Suppressor macrophage (primary cell): ENCODE measurements around the gene VEGFB.

Experiments
- DNase-seq, 4 experiments: peaks; one replicate each; pipeline ENCODE4 v3.0.0-alpha.2; 2020 to 2022

VEGFB gene

DNA sequence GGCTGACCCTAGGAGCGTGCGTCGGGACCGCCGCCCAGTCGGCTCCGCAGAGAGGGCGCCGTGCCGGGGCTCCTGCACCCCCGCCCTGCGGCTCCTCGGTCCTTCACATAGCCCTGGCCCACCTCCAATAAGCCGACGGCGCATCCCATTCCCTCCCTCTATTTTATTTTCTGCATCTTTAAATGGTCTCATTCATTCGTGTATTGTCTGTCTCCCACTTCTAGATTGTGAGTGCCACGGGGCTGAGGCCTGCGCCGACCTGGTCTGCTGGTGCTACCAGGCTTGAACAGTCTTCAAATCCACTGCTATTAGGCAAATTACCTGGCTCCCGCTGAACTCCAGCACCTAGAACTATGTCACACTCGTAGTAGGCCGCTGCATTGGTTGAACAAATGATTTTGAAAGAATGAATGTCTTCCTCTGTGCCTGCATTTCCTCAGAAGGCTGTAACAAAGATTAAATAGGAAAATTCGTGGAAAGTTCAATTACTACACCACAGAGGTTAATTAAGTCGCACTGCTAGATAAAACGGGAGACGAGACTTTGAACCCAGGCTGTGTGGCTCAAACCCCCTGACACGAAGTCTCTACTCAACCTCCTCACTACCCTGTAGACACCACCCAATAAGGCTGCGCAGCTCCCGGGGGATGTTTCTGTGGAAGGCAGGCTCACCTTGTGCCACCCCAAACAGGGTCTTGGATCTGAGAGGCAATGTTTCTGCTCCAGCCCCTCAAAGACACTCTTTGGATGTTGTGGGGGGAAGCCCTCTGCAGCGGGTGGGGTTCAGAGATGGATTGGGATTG lies 13.5 kb downstream of the VEGFB start:
- DNase-seq = peak in 1 of 4 experiments; percentile 0

DNA sequence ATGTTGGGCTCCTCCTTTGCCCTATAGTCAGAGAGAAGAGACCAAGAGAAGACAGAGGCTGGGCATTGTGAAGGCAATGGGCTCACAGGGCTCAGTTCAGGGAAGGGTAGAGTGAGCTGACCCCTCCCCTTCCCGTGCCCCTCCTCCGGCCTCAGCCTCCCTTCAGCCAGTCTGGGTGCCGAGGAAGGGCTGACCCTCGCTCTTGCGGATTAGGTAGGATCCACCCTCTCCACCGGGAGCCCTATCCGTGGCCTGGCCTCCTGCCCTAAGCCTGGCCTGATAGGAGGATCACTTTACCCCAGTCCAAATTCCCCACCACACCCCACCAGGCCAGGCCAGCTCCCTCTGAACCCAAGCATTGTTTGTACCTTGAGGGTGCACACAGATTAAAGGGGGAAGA lies 14.2 kb downstream of the VEGFB start:
- DNase-seq = no peak

DNA sequence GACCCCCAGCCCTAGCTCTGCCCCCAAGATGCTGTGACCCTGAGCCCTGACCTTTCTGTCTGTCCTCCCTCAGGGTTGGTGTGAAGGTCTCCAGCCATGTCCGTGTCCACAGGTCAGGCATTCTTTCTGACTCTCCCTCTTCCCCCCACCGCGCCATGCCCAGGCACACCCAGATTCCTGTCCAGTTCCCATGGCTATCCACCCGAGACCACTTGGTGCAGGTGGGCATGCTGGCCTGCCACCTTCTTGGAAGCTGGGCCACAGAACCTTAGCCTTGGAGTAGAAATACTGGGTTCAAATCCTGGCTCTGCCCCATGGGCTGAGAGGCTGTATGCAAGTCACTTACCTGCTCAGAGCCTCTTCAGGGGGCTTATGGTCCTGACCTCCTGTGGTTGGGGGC lies 14.7 kb downstream of the VEGFB start:
- DNase-seq = no peak

DNA sequence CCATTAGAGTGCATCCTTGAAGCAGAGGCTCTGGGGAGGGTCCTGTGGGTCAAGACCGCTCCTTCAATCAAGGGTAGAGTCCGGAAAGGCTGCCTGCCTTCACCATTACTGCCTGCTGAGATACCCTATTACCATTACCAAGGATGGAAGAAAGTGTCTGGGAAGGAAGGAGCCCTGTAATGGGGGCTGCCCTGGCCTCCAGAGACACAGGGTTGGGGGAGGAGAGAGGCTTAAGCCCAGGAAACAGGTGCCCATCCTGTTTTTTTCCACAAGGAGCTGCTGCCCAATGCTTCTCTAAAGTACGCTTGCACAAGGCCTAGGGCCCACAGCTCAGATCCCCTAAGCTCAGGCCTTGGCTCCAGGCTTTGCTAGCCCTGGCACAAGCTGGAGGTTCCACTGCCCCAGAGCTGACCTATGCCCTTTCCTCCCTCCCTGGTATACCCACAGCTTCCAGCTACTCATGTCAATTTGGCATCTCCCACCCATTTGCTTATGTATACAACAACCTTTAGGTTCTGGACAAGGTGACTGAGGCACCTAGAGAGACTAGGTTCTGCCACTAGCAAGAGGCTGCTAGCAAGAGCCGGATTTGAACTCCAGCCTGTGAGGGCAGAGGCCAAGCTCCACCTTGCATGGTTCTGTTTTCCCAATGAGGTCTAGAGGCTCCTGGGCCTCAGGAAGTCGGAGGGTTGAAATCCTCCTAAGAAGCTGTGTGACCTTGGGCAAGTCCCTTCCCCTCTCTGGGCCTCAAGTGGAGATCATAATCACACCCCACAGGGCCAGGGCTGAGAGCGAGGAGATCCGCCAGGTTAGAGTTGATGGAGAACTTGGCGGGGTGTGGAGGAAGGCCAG lies 15.4 kb downstream of the VEGFB start:
- DNase-seq = no peak

DNA sequence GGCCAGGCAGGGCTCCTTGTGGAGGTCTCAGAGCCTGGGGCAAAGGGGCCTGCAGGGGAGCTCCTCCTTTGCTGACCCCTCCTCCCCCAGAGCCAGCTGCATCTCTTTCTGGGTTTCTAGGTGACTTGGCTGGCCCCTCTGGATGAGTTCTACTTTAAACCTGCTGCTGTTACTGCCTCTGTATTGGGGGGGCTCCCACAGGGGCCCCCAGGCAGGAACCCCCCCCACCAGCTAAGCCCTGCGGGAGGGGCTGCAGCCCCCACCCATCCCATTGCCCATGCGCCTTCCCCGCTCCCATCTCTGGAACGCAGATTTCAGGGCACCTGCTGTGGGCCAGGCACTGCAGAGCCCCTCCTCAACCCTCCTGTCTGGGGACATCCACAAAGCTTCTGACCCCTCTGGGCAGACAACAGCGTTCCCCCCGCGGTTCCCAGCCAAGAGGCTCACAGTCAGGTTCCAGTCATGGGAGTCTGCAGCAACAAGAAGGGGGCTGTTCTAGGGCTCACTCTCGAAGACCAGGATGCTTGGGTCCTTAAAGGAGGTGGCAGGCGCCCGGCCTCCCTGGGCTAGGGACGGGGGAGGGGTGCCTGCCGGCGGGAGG lies 16.1 kb downstream of the VEGFB start:
- DNase-seq = no peak

DNA sequence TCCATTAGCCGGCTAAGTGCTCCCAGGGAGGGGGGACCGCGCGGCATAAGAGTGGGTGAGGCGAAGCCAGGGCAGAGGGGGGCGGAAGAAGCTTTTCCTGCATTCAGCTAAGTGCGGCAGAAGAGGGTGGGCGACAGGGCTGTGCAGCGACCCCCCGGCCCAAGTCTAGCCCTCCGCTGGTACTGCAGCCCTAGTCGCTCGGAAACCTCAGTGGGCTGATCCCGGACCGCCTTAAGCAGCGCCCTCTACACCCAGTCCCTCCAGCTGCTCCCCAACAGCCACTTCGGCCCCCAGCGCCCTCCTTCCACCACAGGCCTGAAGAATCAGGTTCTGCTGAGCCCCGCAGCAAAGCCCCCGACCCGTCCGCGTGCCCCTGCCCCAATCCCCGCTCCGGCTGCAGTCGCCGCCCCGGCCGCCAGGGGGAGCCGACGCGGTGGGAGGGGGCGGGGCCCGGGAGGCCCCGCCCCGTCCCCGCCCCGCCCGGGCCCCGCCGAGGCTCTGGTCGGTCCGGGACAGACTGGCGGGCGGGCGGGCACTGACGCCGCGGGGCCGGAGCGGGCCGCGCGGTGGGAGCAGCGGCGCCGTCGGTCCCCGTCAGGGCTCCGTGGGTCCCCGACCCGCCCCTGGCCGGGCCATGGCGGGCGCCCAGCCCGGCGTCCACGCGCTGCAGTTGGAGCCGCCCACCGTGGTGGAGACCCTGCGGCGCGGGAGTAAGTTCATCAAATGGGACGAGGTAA lies 16.8 kb downstream of the VEGFB start, which contains the start of gene PLCB3:
PLCB3 (plus strand) TSS at position 515 of the 737 bp plus-strand sequence; CDS start at position 635, 120 bp downstream.
- DNase-seq = peak; percentile 71 to 91 (median 88)

DNA sequence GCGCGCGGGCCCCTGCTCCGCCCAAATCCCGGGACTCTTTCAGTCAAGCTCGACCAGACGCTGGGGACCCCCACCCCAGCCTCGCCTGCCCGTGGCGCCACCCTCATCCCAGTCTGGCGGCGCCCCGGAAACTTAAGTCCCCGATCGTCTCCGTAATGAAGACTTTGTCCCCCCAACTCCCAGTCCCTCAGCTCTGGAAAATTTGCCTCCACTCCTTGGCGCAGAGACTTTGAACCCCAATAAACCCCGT lies 17.3 kb downstream of the VEGFB start:
- no peak for DNase-seq

DNA sequence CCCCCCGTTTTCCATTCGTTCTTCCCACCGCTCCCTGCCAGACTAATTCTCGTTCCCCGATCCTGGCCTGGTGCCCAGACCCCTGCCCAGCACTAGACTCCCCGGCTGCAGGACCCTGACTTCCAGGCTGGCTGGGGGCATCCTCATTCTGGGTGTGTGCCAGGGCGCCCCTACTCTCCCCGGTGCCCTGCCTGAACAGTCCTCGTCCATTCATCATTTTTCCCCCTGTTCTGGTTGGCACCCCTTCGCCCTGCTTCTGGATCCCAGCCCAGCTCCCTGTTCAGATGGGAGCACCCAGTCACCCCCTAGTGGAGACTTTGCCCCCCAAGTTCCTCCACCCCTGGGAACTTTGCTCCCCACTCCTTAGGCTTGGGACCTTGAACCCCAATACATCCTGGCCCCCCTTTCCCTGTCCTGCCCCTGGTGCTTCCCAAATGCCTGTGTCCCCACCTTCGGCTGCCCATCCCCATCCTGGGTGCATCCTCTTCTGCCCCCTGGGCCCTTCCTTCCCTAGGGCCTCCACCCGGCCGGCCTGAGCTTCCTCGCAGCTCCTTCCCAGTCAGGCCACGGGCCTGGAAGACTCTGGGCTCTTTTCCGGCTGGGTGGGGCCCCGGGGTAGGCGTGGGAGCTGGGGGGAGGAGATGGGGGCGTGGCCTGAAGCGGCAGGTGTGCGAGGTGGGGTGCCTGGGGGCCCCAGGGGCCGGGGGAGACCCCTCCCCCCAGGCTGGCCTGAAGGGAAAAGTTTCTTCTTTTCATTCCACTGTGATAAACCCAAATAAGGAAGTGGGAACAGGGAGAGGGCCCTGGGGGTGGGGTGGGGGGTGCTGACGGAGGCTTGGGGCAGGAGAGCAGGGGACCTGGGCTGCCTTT lies 17.9 kb downstream of the VEGFB start:
- peak; percentile 60 to 85 (median 68) for DNase-seq

DNA sequence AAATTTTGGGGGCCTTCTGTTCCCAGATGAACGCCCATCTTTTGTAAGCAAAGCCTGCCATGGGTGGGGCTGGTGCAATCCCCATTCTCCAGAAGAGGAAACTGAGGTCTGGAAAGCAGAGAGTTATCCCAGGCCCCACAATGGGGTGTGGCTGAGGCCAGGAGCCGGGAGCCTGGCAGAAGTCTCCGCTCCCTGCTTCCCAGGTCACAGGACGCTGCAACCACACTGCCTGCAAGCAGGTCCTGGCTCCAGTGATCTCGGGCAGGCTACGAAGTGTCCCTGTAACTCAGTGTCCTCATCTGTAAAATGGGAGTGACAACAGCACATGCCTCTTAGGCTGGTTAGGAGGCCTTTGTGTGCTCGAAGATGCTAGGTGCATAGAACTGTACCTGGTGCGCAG lies 18.7 kb downstream of the VEGFB start:
- no peak for DNase-seq

DNA sequence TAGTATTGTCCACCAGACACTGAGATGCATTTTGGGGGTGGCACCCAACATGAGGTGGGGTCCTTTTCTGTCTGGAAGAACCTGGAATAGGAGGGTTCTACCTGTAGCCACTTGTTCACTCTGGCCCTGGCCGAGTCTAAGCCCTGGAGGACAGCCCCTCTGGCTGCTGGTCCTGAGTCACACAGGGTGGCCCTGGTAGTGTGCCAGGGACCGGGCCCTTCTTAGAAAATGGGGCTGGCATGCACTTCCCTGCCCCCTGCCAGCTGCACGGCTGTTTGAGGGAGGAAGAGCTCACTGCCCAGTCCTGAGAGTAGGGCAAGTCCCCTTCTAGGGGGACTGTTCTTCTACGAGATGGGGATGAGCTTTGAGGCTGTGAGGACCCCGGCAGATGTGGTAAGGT lies 19.1 kb downstream of the VEGFB start:
- DNase-seq = no peak

DNA sequence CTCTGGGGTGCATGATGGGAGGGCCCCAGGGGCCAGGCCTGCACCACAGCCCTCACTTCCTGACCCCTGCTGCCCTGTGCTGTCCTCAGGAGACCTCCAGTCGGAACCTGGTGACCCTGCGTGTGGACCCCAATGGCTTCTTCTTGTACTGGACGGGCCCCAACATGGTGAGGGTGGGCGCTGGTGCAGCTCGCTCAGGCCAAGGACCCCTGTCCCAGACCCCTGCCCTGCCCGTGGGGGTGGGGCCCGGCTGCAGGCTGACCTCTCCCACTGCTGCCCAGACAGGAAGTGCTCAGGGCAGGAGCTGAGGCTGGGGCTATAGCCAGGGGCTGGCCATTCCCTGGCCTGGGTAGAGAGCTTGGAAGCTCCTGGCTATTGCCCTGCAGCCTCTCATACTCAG lies 19.9 kb downstream of the VEGFB start:
- DNase-seq = no peak

DNA sequence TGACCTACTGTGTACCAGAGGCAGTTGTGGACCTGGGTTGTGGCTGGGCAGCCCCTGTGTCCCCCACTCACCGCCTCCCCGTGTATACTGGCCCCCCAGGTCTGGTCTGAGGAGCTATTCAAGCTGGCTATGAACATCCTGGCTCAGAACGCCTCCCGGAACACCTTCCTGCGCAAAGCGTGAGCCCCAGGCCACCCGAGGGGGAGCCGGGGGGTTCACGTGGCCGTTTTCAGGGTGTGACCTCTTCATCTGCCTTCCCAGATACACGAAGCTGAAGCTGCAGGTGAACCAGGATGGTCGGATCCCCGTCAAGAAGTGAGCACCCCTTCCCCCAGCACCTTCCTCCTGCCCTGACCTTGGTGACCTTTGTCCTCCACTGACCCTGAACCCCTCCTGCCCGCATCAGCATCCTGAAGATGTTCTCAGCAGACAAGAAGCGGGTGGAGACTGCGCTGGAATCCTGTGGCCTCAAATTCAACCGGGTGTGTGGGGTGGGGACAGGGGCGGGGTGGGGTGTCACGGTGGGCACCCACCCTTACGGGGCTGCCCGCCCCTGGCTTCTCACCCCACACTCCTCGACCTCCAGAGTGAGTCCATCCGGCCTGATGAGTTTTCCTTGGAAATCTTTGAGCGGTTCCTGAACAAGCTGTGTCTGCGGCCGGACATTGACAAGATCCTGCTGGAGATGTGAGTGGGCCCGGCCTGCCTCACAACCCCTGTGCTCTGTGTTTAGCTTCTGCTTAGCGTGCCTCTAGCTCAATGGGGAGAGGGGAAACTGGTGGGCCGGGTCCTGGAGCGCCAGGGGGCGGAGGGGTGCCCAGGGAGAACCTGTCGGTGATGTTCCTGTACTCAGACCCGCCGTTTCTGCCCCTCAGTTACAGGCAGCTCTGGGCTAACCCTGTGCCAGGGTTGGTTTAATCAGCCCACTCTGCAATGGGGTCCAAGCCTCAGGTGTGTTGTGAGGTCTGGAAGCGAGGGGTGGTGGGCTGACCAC lies 21.0 kb downstream of the VEGFB start:
- DNase-seq = no peak

DNA sequence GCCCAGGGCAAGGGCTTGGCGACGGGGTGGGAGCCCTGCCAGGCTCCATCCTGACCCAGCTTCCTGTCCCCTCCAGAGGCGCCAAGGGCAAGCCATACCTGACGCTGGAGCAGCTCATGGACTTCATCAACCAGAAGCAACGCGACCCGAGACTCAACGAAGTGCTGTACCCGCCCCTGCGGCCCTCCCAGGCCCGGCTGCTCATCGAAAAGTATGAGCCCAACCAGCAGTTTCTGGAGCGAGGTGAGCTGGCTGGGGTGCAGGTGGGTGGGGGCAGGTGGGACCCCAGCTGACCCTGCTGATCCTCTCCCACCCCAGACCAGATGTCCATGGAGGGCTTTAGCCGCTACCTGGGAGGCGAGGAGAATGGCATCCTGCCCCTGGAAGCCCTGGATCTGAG lies 21.9 kb downstream of the VEGFB start:
- DNase-seq = no peak

DNA sequence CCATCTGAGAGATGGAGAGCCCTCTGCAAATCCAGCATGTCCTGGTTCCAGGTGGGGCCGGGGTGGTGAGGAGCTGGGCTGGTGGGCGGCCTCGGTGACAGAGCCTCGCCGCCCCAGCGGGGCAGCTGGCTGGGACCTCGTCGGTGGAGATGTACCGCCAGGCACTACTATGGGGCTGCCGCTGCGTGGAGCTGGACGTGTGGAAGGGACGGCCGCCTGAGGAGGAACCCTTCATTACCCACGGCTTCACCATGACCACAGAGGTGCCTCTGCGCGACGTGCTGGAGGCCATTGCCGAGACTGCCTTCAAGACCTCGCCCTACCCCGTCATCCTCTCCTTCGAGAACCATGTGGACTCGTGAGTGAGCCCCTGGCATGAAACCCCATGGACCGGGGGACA lies 24.0 kb downstream of the VEGFB start:
- no peak for DNase-seq

DNA sequence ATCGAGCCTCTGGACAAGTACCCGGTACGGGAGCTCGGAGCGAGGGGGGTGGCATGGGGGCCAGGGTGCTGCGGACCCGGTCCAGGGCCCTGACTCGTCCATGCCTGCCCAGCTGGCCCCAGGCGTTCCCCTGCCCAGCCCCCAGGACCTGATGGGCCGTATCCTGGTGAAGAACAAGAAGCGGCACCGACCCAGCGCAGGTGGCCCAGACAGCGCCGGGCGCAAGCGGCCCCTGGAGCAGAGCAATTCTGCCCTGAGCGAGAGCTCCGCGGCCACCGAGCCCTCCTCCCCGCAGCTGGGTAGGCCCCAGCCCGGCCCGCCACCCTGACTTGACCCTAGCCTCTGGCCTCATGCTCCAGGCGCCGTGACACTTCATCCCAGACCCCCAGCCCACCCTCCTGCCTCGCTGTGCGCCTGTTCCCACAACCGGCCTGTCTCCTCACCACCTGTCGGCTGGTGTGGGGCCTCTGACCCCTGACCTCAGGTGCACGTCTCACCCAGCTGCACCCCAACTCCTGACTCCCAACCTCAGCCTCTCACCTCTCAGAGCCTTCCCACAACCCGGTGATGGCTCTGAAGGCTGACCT lies 24.7 kb downstream of the VEGFB start:
- no peak for DNase-seq

DNA sequence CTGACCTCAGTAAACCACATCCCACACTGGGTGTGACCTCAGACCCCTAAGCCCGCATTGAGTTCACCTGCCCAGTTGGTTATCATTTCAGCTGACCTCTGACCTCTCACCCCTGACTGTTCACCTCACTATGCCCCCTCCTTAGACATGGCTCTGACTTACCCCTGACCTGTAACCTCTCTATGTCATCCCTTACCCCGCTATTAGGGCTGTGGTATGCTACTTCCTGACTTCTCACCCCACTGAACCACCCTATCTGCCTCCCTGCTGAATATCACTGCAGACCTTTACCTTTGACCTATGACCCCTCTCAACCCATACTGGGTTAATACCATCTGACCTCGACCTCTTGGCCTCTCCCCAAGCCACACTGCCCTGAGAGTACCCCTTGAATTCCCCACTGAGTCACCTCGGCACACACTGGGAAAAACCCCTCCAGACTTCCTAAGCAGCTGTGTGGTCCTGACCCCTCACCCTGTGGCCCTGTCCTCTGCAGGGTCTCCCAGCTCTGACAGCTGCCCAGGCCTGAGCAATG lies 25.2 kb downstream of the VEGFB start:
- DNase-seq = no peak

DNA sequence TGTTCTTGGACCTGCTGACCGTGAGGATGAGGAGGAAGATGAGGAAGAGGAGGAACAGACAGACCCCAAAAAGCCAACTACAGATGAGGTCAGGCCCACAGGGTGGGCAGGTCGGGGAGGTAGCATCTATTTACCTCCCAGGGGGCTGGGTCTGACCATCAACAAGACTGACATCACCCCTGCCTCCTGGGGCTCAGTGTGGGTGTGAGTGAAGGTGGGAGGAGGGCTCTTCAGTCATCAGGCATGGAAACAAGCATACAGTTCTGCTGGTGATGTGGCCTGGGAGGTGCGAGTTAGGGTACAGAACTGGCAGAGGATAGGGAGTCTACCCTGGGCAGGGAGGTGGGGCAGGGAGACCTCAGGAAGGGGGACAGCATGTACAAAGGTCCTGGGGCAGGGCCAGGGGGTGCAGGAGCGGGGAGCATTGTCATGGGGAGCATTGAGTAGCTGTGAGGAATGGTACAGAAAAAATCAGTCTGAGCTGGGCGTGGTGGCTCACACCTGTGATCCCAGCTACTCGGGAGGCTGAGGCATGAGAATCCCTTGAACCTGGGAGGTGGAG lies 25.8 kb downstream of the VEGFB start:
- DNase-seq = peak in 2 of 4 experiments; percentile 31 to 38

DNA sequence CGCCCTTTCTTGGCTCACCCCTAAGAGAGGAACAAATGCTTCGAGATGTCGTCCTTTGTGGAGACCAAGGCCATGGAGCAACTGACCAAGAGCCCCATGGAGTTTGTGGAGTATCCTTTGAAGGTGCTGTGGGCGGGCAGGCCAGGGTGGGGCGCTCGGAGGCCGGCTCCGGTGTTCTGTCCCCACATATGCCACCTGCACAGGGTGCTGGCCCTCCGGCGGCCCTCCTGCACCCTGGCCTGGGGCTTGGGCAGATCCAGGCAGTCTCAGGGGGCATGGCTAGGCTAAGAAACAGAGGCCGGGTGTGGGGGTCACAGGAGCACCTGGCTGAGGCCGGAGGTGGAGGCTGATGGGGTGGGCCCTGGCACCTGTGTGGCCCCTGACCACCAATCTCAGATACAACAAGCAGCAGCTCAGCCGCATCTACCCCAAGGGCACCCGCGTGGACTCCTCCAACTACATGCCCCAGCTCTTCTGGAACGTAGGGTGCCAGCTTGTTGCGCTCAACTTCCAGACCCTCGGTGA lies 27.2 kb downstream of the VEGFB start:
- no peak for DNase-seq

DNA sequence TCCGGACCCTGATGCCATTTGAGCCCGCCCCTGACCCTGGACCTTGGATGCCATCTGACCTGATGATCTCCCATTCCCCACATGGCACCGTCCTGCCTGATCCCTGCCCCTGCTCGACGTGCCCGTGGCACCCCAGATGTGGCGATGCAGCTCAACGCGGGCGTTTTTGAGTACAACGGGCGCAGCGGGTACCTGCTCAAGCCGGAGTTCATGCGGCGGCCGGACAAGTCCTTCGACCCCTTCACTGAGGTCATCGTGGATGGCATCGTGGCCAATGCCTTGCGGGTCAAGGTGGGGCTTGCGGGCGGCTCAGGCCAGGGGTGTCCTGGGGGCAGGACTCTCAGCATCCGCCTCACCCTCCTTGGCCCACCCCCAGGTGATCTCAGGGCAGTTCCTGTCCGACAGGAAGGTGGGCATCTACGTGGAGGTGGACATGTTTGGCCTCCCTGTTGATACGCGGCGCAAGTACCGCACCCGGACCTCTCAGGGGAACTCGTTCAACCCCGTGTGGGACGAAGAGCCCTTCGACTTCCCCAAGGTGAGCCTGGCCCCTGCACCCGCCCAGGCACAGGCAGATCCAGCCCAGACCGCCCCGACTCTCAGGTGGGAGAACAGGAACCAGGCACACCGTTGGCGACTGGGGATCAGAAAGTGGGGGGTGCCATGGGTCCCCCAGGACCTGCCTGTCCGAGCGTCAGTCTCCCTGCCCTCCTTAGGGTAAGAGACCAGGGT lies 28.1 kb downstream of the VEGFB start:
- DNase-seq = no peak
